GM21723 (cell line): ENCODE results near the gene DICER1.

Experiments
- ATAC-seq: cut with Tn5 transposase; IDR thresholded peaks from one replicate; pipeline ENCODE4 v1.9.1; 2021; ENCODE audit warnings: mild to moderate bottlenecking, moderate library complexity; ENCODE audit not compliant: unreplicated experiment

The DICER1 gene

DNA sequence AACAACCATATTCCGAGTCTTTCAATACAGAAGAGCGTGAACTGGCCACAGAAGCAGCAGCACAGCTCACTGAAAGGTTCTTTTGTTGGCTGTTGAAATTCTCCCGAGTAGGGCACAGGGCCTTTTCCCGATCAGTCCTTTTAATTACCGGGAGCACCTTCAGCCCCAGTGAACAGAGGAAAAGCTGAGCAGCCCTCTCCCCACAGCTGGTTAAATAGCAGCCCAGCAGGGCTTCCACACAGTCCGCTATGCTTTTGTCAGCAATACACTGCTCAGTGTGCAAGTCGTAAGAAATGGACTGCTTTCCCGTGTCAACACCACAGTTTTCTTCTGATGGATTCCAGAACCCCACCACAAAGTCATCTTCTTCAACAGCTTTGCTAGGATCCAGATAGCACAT lies 61.3 kb downstream of the DICER1 start:
- ATAC-seq, result no peak

DNA sequence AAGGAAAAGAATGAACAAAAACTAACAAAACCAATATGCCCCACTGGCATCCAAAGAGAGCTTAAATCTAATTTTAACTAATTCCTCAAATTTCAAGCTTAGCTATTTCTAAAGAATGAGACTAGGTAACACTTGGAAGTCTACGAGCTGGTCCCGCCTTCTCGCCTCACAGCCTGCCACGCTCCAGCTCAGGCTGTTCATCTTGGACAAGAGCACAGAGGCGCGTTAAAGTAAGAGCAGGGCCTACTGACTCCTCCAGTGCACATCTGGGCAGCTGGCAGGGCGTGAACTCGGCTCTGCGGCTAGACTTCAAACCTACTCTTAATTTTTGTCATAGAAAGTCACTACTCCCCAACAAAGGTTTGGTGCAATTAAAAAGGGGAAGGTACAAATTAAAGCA lies 64.6 kb downstream of the DICER1 start:
- ATAC-seq, result no peak

DNA sequence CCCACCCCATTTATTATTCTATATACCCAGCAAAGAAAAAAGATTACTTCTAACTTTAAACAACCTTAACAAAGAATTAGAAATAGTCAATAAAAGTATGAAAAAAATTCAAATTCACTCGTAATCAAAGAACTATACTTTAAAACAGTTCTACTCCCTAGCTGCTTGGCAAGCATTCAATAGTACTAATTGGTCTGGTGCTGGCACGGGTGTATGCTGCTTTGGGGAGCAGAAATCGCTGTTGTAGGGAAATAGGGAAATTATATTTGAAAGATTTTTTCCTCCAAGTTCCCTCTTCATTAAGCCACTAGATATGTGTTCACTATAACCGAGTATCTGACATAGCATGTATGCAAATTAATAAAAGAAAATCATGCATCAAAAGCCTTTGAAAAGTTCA lies 65.7 kb downstream of the DICER1 start:
- ATAC-seq, result no peak

DNA sequence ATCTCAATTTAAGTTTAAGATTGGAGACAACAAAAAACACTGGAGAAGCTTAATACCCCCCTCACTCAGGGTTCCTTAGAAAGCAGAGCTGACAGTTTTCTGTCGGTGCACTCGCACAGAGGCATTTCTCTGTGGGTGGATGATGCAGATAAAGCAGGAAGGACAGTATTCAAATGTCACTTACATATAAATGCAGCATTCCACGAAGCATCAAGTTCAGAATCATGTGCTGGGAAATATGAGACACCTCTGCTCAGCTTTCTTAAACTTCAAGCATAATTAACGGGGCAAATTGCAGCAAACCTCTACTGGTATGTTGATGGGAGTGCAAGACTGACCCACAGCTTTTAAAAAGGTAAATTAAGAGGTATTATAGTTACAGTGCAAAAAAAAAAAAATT lies 68.7 kb downstream of the DICER1 start:
- ATAC-seq, result no peak

DNA sequence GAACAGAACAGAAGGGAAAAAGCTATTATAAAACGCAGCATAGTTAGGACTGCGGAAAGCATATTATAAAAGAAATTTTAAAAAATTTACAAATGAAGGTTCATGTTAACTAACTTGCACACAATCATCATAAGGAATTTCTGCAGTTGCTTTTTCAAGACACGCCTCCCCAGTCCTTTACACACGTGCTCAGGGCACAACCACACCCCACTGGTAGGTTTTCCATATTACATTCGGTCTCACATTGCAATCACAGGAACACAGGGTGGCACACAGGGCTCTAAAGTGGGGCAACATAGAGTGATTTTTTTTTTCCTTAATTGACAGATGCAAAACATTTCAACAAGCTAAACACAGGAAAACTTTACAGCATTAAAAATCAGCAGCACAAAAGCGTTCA lies 69.7 kb downstream of the DICER1 start:
- no peak for ATAC-seq

DNA sequence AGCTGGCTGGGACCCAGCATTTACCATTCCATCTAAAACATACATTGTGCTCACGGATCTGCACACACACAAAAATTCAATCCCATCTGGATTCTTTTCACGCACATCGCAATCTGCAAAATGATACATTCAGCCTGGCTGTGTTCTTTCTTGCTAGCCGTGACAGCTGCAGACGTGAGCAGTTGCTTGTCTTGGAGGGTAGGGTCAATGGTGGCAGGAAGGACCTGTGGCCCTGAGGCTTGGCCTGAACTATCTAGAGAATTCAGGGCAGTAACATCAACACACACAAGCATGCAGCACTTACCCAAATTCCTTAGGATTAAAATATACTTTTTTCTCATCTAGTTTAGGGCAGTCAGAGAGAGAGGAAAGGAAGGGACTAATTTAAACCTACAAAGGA lies 72.0 kb downstream of the DICER1 start:
- no peak for ATAC-seq

DNA sequence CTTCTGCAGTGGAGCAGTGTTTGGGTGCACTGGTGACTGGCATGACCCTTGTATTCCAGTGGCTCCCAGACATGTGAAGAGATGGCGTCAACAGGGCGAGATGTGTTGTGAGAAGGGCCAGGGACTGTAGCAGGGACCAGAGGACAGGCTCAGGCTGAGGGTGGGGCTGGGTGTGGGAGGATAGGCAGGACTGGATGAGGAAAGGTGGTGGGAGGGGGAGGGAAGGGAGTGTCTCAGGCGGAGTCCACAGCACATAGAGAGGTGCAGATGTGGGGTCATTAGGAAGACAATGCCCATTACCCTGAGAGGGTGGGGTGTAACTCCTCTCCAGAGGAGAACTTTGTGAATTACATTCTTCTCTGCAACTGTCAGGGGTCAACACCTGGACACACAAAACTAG lies 78.5 kb downstream of the DICER1 start:
- ATAC-seq, result no peak

DNA sequence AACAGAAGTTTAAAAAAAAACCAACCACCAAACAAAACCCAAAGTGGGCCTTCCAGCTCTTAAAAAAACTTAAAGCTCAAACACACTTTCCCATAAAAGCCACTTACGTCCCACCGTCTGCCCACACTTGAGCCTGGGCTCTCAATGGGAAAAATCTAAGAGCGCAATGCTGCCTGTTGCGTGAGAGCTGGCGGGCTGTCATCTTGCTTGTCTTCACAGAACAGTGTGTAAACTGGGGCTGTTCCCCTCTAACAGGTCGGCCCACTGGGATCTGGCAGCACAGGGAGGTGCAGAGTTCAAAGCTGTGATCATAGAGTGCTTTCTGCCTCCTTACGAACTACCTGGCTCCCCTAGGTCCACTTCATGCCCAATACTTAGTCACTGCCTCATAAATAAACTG lies 80.0 kb downstream of the DICER1 start:
- no peak for ATAC-seq

DNA sequence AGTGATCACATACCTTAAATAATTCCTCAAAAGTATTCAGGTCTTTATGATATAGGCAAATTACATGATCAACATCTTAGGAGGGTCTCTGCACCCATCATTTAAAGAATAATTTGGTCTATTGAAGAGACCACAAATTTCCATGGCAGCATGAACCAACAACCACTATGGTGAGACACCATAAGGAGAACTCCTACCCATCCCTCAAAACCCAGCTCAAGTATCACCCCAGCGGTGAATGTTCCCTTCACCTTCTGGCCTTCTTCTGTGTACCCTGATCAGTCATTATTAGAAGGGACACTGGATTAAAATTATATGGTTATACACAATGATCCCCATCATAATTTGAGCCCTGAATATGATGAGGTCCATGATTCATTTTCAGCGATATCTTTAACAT lies 81.5 kb downstream of the DICER1 start:
- no peak for ATAC-seq

DNA sequence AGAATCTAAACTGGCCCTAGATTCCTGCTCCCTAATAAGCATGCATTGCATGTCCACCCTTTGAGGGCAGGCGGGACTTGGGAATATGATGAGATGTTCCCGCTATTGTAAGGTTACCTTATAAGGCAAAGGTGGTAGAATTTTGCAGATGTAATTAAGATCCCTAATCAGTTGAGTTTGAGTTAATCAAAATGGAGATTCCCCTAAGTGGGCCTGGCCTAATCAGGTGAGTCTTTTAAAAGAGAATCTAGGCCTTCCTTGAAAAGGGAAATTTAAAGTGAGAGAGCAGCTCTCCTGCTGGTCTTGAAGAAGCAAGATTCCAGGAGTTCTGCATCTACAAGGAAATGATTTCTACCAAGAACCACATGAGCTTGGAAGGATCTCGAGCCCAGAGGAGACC lies 83.4 kb downstream of the DICER1 start:
- ATAC-seq, result no peak

DNA sequence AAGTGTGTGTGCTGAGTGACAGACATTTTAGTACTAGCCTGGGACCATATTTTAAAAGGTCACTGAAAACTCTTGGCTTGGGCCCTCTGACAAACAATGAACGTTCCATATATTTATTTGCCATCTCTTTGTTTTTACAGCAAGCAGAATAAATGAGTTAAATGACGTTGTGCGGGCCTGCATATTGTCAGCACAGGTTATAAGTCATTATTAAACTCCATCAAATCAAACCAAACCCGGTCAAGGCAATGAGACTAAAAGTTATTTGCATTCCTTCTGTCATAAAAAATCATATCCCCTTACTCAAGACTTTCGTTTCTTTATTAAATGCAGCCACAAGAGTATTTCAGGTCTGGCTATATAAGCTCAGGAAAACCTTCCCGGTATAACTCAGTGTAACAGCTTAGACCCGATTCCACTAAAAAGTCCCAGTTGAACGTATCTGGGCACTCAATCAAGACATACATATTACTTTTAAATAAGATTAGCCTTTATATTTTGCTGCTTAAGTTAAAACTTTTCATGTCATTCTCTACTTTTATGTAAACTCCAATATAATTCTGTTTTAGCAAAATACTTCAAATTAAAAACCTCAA lies 84.9 kb downstream of the DICER1 start:
- ATAC-seq, result no peak

DNA sequence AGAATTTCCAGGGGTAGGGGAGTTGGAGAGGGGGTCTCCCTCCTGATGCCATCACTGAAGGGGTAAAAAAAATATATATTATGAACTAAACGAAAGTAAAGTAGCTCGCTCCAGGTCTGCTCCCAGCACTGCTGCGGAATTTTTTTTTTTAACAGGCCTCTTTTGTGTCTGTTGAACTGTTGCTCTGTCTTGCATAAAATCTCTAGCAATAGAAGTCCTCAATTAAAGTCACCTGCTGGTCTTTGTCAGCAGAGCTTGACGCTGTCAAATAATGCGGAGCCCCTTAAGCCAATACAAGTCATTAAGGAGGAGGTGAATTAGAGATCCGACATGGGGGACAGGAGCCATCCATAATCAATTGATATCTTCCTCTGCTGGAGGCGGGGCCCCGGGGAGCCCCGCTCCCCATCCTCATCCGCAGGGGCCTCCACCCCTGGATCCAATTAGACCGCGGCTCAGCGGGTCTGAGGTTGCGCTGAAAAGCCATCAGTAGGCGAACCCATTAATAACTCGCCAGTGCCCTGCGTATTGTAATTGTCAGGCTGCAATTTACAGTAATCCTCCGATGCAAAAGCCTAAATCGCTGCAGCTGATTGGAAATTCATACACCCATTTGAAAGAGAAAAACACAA lies 85.6 kb downstream of the DICER1 start:
- no peak for ATAC-seq

DNA sequence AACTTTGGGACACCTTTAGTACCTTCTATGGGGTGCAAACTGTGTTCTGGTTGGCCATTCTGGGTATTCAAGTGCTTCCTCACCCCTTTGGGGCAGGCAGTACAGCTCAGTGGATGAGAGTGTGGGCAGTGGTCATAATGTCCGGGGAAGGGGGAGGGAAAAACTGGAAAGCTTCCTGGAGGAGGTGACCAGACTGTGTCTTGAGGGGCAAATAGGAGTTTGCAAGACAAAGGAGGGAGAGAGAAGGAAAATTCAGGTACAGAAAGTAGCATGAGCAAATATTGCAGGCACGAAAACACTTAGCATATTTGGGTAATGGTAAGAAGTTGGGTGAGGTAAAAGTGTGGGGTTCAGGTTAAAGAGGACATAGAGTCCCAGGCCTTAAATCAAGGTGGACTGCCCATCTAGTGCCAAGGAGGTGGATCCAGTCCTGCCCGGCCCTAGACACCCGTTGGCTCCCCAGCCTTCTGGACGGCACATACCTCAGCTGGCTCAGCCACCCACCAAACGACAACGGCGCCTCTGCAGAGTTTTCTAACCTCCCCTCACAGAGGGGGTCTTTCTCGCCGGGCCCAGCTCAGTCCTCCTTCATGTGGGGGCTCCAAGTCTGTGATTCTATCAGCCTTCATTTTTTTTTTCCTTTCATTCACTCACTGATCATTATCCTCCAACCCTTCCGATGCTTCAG lies 86.4 kb downstream of the DICER1 start:
- no peak for ATAC-seq

DNA sequence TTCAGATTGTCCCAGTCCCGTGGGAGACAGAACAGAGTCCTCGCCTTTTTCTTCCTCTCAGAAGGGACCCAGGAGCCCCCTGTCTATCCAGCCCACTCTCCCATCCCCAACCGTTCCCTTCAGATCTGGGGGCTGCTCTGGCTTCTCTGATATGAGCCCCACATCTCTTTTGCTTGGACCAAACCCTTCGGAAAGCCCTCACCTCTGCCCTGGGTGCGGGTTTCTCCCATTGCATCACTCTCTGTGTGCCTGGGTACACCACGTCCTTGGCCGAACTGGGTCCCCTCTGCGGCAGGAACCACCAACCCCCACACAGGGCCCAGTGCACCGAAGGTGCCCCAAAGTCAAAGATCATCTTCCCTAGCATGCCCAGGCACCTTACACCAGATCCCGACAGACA lies 87.8 kb downstream of the DICER1 start:
- ATAC-seq, result no peak

DNA sequence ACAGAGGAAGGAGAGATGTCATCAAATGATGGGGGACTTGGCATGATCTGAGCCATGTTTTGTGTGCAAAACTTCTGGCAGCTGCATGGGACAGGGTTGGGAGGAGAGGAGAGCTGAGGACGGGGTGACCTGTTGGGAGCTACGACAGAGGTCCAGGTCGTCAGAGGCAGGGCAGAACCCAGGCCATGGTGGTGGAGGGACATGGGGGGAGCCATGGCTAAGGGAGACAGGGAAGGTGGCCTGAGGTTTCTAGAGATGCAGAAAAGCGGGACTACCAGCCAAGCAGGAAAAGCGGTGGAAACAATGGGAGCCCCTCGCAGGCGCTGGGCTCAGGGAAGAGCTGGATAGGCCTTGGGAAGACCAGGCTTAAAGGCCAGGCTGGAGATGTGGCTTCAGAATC lies 88.3 kb downstream of the DICER1 start:
- ATAC-seq, result no peak

DNA sequence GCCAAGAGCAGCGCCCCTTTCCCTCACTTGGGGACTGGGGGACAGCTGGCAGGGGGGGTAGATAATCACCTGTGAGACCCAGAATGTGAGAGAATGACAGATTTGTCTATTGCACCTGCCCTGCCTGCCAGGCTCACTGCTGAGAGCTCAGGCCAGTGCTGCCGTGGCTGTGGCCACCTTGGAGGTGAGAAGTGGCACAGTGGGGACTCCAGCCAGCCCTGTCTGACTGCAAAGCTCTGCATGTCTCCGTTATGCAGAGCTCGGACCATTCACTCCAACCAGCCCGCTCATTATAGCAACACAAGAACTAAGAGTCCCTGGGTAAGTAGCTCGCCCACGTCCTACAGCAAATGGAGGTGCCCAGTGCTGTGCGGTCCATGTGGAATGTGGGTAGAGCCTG lies 88.8 kb downstream of the DICER1 start:
- ATAC-seq, result no peak

DNA sequence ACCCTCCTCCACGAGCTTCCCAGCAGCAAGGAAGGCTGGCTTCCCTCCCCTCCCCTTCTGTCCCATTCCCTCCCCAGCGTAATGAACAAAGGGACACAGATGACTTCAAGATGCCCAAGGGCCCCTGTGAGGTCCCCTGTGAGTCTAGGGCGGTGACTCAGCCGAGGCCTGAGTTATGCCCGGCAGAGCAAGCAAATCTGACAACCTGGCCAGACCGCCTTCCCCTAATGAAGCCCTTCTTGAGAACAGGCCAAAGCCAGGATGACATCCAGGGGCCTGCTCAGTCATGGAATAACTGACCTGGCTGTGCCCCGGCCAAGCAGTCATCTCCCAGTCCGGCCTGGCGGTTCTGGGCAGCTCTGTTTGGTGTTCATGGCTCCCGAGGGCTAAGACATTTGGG lies 89.2 kb downstream of the DICER1 start:
- ATAC-seq, result no peak

DNA sequence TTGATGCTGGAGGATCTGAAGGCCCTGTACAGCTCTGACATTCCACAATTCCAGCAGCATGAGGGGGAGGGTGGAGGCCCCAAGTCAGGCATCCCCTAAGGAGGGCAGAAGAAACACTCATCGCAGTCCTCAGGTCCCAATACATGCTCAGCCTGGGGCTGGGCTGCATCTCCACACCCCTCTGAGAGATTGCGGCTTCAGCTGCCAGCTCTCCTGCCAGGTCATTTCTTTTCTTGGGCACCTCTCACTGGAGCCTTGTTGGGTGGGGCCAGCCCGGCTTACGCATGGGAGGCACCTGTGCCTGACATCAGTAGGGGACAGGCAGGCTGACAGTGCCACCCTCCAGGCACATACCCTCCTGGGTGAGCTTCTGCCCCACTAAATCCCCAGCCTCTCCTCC lies 89.8 kb downstream of the DICER1 start:
- no peak for ATAC-seq

DNA sequence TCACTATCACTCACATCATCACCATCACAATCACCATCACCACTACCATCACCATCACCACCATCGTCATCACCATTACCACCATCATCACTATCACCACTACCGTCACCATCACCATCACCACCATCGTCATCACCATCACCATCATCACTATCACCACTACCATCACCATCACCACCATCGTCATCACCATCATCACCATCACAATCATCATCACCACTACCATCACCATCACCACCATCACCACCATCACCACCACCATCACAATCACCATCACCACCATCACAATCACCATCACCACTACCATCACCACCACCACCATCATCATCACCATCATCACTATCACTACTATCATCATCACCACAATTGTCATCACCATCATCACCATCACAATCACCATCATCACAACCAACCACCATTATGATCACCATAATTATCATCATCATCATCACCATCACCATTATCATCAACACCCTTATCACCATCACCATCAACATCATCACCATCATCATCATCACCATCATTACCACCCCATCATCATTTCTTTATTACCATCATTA lies 90.8 kb downstream of the DICER1 start:
- no peak for ATAC-seq

DNA sequence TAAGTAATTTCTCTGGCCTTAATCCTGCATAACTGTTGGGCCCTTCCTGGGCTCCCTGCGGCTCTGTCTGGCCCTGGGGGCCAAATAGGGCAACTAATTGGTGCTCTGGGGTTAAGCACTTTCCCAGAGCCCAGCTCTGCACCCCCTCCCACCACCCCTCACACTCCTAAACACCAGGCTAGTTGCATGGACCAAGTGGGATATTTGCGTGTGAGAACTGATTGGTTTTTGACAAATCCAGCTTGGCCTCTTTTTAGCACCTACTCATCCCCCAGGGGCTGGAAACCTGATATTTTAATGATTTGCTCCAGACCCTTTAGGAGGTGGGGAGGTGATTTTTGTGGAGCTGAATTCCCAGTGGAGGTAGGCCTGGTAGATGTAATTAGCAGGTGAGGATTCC lies 91.9 kb downstream of the DICER1 start:
- no peak for ATAC-seq

DNA sequence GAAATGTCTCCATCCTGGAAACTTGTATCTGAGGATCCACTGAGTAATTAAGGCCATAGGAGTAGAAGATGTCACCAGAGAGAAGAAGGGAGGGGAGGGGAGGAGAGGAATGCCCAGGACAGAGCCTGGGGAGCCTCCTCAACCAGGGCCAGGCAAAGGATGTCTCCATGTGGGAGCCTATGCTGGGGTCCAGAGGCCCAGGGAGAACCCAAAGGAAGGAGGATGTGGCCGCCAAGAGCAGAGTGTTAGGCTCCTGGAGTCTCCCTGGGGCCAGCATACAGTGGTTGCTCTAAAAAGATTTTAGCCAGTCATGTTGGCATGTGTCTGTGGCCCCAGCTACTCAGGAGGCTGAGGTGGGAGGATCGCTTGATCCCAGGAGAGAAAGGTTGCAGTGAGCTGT lies 92.6 kb downstream of the DICER1 start:
- no peak for ATAC-seq

DNA sequence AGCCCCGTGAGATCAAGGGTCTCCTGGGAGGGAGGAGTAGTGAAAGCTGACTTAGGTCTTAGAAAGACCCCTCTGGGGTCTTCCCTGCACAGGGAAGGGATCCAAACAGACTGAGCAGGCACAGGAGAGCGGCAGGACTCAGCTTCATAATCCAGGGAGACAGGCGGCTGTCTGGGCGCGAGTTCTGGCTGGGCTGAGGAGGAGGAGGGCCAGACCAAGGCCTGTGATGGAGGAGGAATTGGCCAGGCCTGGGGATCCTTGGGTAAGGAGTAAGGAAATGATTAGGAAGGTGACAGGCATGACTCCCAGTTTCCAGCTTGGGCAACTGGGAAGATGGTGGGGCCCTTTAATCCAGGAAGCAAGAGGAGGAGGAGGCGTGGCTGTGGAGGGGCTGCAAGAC lies 93.1 kb downstream of the DICER1 start:
- no peak for ATAC-seq
